CD4-positive, alpha-beta T cell treated with Interleukin-12 subunit alpha and Interleukin-12 subunit beta, for 1 hour (primary cell): Measurements from ENCODE around the gene SPATA25.
"Not testable (repeated sequence)": the region's sequence is repeated elsewhere in the genome, so short reads cannot be mapped to it uniquely, and the experiment has no call there.

Source experiments
- DNase-seq: peaks from one replicate; pipeline ENCODE4 v3.0.0-alpha.2; 2020

SPATA25 gene

DNA sequence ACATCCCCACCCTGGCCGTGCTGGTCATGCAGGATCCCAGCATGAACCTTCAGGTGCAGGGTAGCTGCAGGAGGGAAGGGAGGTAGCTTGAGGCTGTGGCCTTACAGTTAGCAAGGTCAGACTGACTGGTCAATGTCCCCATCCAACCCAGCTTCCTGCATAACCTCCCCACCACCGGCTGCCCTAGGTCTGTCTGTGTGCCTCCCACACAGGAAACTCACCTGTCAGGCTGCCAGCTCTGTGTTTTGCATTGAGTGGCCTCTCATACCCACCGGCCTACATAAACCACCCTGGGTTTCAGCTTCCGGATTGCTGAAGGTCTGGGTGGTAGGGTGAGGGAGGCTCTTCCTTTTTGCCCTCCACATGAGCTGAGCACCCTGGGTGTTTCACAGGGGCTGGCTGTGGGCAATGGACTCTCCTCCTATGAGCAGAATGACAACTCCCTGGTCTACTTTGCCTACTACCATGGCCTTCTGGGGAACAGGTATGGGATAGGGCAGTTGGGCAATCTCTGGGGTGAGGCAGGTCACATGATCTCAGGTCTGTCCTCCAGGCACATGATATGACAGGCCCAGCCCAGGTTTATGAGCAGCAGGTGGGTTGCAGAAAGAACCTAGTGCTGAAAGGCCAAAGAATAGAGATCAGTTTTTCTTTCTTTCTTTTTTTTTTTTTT, 5.5 kb upstream of the SPATA25 start:
- peak; percentile 28 for DNase-seq

DNA sequence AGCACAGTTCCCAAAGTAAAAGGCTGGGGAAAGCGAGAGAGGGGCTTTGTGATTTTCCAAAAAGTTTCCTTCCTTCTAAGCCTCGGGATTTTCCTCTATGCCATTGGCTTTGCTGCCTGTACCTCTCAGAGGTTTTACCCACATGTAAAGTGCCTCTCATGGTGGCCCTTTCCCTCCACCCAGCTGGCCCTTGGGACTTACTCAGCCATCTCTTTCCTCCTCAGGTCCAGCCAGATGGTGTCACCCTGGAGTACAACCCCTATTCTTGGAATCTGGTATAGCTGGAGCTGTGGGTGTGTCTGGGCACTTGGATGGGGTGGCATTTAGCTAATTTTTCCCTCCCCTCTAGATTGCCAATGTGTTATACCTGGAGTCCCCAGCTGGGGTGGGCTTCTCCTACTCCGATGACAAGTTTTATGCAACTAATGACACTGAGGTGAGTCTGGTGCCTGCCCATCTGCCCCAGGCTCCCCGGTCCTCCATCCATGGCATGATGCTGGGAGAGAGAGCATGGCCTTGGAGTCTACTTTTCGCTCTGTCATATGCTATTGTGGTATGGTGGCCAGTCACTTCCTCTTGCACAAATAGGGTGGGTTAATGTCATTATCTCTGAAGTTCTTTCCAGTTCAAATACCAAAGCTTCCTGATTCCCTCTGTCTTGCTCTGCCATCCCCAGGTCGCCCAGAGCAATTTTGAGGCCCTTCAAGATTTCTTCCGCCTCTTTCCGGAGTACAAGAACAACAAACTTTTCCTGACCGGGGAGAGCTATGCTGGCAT, 4.8 kb upstream of the SPATA25 start:
- DNase-seq, result no peak

DNA sequence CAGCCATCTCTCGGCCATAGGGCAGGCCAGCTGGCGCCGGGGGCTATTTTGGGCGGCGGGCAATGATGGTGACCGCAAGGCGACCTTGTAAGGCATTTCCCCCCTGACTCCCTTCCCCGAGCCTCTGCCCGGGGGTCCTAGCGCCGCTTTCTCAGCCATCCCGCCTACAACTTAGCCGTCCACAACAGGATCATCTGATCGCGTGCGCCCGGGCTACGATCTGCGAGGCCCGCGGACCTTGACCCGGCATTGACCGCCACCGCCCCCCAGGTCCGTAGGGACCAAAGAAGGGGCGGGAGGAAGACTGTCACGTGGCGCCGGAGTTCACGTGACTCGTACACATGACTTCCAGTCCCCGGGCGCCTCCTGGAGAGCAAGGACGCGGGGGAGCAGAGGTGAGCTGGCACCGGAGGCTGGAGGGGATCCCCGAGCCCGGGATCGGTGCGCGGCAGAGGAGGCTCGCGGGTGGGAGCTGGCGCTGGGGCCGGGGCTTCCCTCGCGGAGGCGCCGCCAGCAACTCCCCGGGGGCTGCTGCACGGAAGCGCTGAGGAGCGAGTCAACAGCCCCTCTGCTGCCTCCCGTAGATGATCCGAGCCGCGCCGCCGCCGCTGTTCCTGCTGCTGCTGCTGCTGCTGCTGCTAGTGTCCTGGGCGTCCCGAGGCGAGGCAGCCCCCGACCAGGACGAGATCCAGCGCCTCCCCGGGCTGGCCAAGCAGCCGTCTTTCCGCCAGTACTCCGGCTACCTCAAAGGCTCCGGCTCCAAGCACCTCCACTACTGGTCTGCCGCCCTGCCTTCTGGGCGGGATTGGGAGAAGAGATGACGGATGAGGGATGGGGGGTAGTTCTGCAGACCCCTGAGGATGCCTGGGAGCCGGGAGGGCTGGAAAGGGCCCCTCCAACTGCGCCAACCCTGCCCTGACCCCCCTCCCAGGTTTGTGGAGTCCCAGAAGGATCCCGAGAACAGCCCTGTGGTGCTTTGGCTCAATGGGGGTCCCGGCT, 3.9 kb upstream of the SPATA25 start, which contains the start of the genes CTSA and NEURL2:
CTSA (plus strand) TSS at position 351 of the 999 bp plus-strand sequence; CDS start at position 585, 234 bp downstream.
NEURL2 (minus strand) TSS at position 224 of the 999 bp plus-strand sequence; CDS start at position 7, 217 bp downstream.
- peak; percentile 85 for DNase-seq

DNA sequence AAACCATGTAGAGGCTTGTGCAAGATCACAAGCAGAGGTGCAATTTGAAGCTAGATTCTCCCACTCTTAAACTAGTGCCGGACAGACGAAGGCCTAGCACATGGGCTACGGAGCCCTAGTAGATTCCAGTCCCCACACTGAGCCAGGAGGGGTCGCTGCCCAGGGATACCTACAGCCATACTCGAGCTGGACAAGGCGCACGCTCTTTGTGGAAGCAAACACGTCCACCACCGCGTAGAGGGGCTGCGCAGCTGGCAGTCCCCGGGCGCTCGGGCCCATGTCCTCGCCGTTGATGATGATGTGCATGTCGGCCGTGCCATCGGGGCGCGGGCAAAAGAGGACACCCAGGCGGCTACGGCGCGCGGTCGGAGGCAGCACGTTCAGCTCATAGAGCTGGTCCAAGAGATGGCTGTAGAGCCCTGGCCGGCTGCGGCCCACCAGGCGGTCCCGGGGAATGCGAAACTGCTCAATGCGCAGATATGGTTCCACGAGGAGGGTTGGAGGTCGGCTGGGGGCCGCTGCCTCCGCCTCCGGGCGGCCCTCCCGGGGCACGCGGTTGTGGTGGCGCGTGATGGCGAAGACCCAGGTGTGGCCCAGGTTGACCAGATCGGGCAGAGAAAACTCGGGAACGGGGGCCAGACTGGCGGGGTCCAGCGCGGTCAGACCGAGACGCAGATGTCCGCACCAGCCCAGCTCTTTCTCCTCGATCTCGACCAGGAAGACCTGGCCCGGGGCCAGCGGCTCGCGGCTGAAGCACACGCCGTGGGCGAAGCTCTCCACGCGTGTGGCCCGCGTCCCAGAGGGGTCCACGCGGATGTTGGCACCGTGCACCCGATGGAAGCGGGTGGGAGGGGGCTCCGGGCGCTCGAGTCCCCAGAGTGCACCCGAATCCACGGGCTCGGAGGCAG, 2.9 kb upstream of the SPATA25 start:
- DNase-seq, result peak; percentile 52

DNA sequence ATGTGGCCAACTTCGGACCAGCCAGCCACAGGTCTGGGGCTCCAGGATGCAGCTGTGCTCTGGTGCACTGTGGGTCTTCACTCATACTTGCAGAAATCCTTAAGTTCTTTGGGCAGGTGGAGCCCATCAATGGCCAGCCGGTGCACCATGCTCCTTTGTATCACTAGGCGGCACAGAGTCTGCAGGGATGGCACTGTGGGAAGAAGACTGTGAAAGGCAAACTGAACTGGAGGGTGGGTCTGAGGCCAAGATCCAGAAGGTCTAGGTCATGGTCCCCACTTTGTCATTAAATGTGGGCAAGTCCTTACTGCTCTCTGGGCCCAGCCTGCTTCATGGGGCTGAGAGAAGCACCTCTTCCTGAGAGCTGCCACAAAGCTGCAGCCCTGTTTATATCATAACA, 1.3 kb upstream of the SPATA25 start:
- no peak for DNase-seq

DNA sequence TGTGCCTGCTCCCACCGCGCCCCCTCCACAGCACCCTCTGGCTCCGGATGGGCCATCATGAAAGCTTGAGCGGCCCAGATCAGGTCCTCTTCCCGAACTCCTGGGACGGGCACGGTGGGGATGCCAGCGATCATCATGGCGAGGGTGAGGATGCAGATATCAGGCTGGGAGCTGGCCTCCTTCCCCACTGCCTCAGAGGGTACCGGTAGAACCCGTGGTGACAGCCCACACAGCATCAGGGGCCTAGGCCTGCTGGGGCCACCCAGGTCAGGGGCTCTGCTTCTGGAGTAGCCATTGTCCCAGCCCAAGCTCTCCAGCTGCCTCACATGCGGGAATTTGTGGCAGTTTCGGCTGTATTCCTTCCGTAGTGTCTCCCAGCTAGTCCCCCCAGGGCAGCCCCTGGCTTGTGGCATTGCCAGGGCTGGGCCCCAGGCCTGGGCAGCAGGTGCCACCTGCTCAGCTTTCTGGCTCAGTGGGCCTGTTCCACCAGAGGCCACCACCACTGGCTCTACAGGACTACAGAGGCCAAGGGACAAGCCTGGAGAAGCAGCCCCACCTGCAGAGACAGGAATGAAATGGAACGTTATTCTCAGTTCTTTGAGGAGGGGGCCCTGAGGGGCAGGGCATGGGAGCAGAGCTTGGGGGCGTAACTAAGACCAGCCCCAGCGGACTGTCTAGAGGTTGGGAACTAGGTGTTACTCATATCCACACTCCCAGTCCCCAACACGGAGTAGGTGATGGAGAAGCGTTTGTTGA, 654 bp downstream of the SPATA25 start:
- DNase-seq, result no peak

DNA sequence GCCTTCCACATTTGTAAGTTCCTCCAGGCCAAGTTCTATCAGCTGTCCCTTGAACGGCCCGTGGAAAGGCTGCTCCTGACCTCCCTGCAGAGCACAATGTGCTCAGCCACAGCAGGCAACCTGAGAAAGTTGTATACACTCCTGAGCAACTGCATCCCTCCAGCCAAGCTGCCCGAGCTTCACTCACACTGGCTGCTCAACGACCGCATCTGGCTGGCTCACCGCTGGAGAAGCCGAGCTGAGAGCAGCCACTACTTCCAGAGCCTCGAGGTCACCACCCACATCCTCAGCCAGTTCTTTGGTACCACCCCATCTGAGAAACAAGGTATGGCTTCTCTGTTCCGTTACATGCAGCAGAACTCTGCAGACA, 4.3 kb downstream of the SPATA25 start:
- no peak for DNase-seq

DNA sequence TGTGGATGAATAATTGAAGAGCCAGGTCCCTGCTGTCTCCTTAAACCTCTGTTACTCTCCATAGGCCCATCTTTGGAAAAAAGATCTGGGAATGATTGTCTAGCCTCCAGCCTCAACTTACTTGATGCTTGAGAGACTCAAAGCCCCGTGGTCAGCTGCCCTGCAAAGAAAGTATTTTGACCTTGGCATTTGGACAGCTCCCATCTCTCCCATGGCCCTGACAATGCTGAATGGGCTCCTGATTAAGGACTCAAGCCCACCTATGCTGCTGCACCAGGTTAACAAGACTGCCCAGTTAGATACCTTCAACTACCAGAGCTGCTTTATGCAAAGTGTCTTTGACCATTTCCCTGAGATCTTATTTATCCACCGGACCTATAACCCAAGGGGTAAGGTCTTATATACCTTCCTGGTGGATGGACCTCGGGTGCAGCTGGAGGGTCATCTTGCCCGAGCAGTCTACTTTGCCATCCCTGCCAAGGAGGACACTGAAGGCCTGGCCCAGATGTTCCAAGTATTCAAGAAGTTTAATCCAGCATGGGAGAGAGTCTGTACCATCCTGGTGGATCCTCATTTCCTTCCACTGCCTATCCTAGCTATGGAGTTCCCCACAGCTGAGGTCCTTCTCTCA, 4.8 kb downstream of the SPATA25 start:
- DNase-seq, result no peak

DNA sequence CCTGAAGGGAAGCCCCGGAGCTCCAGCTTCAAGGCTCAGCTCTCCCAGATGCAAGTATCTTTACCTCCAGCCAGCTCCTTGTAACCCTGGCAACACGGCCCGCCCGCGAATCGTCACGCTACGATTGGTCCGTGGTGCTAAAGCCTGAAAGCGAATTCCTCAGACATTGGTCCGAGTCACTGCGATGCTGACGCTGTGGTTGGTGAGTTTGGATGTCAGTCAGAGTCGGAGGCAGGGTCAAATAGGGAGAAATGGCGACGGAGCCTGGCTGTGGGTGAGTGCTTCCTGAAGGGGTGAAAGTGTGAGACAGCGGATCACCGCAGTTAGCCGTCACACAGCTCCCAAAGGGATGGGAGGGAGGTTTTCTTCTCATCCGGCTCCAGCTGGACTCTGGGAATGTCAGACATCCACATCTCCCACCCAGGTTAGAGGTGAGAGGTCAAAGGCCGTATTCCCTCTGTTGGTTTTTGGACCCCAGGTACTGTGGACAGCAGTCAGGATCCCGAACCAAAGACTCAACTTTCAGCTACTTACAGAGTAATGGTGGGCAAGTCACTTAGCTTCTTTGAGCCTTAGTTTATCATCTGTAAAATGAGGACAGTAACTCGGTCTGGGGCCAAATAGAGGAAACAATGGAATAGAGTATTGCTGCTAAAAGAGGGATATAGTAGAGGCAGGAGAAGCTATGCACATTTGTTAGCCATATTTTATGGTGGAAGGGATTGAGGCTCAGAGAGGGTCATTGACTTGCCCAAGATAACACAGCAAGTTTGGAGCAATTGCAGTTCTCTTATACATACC, 6.2 kb downstream of the SPATA25 start, which contains the start of gene ZSWIM1:
ZSWIM1 (plus strand) TSS at position 240 of the 801 bp plus-strand sequence. CDS start 1,366 bp downstream, outside the sequence.
- peak; percentile 99 for DNase-seq

DNA sequence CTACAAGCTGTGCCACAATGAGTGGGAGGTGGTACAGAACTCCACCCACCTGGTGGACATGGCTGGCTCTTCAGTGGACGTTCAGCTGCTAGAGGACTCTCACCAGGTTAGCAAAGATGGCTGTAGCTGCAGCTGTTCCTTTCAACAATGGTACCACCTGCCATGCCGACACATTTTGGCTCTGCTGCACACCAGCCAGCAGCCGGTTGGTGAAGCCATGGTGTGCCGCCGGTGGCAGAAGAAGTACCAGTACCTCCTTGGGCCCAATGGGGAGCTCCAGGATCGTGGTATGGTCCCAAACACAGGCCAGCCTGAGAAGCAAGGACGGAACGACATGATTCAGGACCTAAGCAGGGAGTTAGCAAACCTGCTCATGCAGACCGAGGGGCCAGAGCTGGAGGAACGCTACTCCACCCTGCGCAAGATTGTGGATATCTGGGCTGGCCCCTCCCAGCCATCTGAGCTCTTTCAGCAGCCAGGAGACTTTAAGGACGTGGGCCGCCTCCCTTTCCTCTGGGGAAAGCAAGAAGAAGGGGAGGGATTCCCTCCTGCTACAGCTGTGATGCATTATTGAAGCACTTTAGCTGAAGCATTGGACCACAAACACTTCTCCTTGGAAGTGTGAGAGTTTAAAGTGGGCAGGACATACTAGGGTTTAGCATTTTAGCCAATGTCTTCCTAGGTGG, 9.2 kb downstream of the SPATA25 start:
- DNase-seq, result no peak

DNA sequence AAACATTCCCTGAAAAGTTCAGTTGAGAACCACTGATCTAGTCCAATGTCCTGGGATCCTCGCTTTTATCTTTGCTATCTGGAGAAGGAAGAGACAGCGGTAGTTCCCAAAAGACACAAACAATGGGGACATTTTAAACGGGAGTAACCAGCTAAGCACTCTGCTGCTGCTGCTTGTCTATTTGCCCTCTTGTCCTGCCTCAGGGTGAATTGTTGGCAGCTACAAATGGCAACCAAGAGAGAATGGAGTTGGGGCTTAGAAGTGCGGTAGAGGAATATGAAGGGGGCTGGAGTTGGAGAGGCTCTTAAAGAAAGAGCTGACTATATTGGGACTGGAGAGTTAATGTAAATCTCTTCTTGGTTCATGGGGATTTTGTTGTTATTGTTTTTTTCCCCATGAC, 12.8 kb downstream of the SPATA25 start:
- DNase-seq, result no peak

DNA sequence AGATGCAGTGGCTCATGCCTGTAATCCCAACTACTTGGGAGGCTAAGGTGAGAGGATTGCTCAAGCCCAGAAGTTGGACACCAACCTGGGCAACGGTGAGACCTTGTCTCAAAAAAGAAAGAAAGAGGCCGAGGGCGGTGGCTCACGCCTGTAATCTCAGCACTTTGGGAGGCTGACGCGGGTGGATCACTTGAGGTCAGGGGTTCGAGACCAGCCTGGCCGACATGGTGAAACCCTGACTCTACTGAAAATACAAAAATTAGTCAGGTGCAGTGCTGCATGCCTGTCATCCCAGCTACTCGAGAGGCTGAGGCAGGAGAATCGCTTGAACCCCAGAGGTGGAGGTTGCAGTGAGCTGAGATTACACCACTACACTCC, 13.3 kb downstream of the SPATA25 start:
- not testable (repeated sequence) for DNase-seq

DNA sequence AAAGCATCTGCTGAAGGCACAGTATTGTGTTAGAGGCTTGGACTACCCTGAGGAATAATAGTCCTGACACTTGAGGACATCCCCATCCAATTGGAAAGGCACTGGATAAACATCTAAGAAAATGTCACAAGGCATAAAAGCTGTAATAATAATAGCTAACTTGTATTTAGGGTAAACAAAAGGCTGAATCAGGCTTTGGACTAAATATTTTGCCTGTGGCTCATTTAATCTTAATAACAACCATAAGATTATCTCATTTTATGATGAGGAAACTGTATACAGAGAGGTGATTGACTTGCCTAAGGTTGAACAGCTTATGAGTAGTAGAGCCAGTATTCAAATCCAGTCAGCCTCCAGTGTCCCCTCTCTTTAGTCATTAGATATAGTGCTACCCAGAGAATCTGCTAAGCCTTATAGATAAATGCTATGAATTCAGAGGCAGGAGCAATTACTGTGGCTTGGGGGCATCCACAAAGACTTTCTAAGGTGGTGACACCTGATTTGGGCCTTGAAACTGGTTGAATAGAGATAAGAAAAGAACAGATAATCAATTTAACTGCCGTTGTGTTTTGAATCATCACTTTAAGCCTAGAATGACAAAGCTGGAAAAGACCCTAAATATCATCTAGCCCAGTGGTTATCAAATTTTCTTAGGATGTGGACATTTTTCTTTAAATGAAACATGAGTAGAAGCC, 13.9 kb downstream of the SPATA25 start:
- DNase-seq, result no peak

DNA sequence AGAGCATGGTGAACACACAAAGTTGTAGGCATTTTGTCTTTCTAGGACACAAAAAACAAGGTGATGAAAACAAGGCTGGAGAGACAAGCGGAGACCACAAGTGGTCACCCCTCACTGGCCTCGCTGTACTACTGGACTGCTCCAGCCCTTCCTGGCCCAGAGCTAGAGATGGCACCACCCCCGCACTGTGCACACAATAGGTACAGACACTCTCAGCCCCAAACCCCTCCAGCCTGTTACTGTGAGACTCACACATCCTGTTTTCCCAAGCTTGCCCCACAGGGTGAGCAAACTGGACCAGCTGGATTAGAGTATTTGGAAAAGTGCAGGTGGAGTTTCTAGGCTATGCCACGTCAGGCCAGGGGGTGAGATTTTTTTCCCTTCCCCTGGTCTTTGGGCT, 14.8 kb downstream of the SPATA25 start:
- DNase-seq, result no peak

DNA sequence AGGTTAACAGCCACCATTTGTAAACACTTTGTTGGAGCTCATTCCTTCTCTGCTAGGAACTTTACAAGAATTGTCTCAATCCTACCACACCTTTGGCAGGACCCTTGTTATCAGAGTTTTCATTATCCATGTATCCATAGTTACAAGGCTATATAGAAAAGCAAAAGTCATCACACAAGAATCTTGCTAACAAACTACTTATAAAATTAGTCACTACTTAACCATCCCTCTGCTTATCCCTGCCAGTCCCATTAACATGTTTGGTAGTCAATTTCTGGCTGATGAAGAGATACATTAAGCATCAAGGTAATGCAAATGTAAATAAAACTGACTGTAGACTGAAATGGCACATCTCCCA, 19.6 kb downstream of the SPATA25 start:
- no peak for DNase-seq

DNA sequence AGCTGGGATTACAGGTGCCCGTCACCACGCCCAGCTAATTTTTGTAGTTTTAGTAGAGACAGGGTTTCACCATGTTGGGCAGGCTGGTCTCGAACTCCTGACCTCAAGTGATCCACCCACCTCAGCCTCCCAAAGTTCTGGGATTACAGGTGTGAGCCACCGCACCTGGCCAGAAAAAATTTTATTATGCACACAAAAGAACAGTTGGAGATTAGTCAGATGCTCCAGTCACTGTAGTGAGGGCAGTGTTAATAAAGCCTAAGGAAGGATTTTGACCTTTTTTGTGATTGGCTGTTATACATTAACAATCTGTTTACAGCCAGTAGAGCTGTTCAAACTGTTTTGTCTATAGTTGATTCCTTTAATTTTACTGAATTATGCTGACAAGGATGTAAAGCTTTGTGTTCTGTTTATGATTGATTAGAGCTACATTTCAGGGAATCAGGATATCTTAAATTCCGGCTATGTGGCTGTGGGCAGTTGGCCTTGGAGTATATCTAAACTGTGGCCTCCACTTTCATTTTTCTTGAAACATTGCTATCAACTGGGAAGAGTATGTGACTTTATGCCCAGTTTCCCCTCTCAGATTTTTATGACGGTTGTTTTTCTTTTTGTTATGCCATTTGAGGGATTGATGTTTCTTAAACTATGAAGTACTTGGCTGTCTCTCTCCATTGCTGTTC, 20.1 kb downstream of the SPATA25 start:
- DNase-seq, result no peak

DNA sequence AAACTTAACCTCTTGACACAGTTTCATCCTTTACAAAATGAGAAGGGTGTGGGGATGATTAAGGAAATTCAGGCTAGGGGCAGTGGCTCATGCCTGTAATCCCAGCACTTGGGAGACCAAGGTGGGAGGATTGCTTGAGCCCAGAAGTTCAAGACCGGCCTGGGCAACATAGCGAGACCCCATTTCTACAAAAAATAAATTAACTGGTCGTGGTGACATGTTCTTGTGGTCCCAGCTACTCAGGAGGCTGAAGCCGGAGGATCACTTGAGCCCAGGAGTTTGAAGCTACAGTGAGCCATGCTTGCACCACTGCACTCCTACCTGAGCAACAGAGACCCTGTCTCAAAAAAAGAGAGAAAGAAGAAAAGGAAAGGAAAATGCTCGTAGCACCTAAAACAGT, 21.0 kb downstream of the SPATA25 start:
- DNase-seq, result no peak
